Peyer's patch (tissue), 4 donors: ENCODE data around the gene TUBB4A. TPM values are rescaled to one million over a fixed set of nuclear protein-coding genes. Genes with fewer than 3 reads are reported as not detected.
"Not testable (repeated sequence)": the region's sequence is repeated elsewhere in the genome, so short reads cannot be mapped to it uniquely, and the experiment has no call there.

Source experiments
- DNase-seq, 3 donors: peaks; one replicate each; pipeline ENCODE4 v3.0.0-alpha.2; 2017 to 2019
- H3K27ac ChIP-seq, 4 donors: fragments of 200-600 bp; sonication (generic); one replicate each; pipeline ENCODE4 v1.5.1; 2016 to 2019
- H3K27me3 ChIP-seq, 2 donors: fragments of 200-600 bp; sonication (generic); one replicate each; pipeline ENCODE4 v1.5.1; 2019
- H3K36me3 ChIP-seq, 3 donors: fragments of 200-600 bp; sonication (generic); one replicate each; pipeline ENCODE4 v1.5.1; 2016 to 2019
- H3K4me1 ChIP-seq, 4 donors: fragments of 200-600 bp; sonication (generic); one replicate each; pipeline ENCODE4 v1.5.1; 2016 to 2019
- H3K4me3 ChIP-seq, 4 donors: fragments of 200-600 bp; sonication (generic); 1 replicate in 3 of 4; 2 replicates in 1 of 4; pipeline ENCODE4 v1.5.1; 2016 to 2019; ENCODE audit warnings: mild to moderate bottlenecking in 1 of 4
- H3K9me3 ChIP-seq, 4 donors: fragments of 200-600 bp; sonication (generic); one replicate each; pipeline ENCODE4 v1.5.1; 2016 to 2019; ENCODE audit warnings: mild to moderate bottlenecking in 1 of 4
- POLR2A ChIP-seq, 2 donors: fragments of 450-650 bp; IDR thresholded peaks; one replicate each; pipeline ENCODE4 v1.5.1; 2017; ENCODE audit warnings: antibody characterized with exemption in 2 of 2, mild to moderate bottlenecking in 2 of 2, moderate library complexity in 2 of 2
- total RNA-seq, 4 donors: library from RNA; depleted of rRNA; stranded (reverse); fragments of >200 nt; gene quantifications; one replicate each; pipeline ENCODE4 v1.1.0, GENCODE V29; 2016
- TF ChIP-seq, protein P1 (sequence below), 6 experiments: fragments of 450-650 bp in 4 of 6; fragments of 200-600 bp in 2 of 6; sonication (generic) in 1 of 6; IDR thresholded peaks; one replicate each; pipeline ENCODE4 v1.5.1; 2017 to 2019; ENCODE audit warnings: antibody characterized with exemption in 6 of 6, mild to moderate bottlenecking in 3 of 6, moderate library complexity in 1 of 6

The TUBB4A gene
- total RNA-seq, 4 donors from 2014 or later: 0.54 to 1.6 TPM; not detected in 2

DNA sequence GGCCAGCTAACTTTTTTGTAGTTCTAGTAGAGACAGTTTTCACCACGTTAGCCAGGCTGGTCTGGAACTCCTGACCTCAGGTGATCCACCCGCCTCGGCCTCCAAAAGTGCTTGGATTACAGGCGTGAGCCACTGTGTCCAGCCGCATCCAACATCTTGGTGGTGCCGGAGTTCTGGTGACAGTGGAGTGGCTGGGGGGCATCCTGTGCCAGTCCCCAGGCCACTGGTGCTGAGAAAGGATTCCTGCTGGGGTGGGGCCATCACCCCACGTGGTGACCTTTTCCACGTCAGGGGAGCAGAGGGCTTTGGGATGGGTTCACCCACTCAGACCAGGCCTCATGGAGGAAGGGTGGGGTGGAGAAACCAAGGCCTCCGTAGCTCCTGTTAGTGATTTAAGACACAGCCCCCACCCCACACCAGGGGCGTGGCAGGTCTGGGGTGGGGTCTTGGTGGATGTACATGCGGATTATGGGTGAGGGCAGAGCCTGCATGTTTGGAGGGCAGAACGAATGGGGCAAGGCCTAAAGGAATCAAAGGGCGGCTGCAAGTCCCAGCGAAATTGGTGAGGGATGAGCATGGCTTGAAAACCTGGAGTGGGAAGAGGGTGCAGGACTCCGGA lies 12.9 kb upstream of the TUBB4A start:
- Histone ChIP-seq H3K27me3 (no peaks in the 10 kb centered on the region), H3K4me3 (no peak overlapping the region), H3K9me3 (no peaks in the 10 kb centered on the region), H3K4me1 (peaks cover 0 to 12% (median 5%) of the 10 kb centered on the region in 4 donors), H3K36me3 (no peaks in the 10 kb centered on the region), H3K27ac (no peak overlapping the region)
- no peak for DNase-seq
- TF ChIP-seq, protein P1, sequence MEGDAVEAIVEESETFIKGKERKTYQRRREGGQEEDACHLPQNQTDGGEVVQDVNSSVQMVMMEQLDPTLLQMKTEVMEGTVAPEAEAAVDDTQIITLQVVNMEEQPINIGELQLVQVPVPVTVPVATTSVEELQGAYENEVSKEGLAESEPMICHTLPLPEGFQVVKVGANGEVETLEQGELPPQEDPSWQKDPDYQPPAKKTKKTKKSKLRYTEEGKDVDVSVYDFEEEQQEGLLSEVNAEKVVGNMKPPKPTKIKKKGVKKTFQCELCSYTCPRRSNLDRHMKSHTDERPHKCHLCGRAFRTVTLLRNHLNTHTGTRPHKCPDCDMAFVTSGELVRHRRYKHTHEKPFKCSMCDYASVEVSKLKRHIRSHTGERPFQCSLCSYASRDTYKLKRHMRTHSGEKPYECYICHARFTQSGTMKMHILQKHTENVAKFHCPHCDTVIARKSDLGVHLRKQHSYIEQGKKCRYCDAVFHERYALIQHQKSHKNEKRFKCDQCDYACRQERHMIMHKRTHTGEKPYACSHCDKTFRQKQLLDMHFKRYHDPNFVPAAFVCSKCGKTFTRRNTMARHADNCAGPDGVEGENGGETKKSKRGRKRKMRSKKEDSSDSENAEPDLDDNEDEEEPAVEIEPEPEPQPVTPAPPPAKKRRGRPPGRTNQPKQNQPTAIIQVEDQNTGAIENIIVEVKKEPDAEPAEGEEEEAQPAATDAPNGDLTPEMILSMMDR (IDR thresholded peaks at IDR 0.05): no peak
- TF ChIP-seq POLR2A (IDR thresholded peaks at IDR 0.05): no peak

DNA sequence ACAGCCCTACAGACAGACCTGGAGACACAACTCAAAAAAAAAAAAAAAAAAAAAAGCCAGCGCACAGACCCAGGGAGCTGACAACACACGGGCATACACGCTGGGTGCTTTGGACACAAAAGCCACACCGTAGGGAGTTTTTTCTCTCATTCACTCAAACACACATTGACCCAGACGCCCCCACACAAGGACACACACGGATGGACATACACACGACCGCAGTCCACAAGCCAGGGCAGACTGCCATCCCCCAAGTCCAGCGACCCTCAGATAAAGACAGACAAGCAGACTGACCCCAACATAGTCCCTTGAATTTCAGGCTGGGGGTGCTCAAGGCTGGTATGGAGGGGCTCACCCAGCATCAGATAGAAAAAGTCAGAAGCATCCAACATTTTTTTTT lies 12.0 kb upstream of the TUBB4A start:
- no peaks in the 10 kb centered on the region for H3K27me3 ChIP-seq
- H3K4me1 ChIP-seq: peaks cover 0 to 12% (median 5%) of the 10 kb centered on the region in 4 donors
- no peak for DNase-seq
- no peak for TF ChIP-seq POLR2A (IDR thresholded peaks at IDR 0.05)
- no peaks in the 10 kb centered on the region for H3K9me3 ChIP-seq
- H3K27ac ChIP-seq: no peak overlapping the region
- H3K36me3 ChIP-seq: no peaks in the 10 kb centered on the region
- H3K4me3 ChIP-seq: no peak overlapping the region

DNA sequence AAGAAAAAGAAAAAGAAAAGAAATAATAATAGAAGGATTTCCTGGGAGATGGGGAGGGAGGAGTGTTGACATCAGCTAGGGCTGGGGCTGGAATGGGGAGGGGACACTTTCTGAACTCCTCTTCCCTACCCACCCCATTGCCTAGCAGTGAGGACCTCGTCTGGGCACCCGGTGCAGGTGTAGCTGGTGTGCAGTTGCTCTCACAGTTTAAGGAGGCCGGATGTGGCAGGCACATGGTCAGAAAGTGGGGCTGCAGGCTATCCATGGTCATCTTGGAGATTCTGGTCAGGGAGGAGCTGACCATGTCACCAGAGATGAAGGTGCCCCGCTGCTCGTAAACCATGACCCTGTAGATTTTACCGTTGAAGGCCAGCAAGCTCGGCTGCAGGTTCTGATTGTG lies 8.5 kb upstream of the TUBB4A start:
- DNase-seq: no peak
- Histone ChIP-seq H3K27me3 (no peaks in the 10 kb centered on the region), H3K27ac (no peak overlapping the region), H3K4me1 (no peaks in the 10 kb centered on the region), H3K4me3 (no peak overlapping the region), H3K36me3 (no peaks in the 10 kb centered on the region), H3K9me3 (no peaks in the 10 kb centered on the region)
- TF ChIP-seq, protein P1 (IDR thresholded peaks at IDR 0.05): no peak
- TF ChIP-seq POLR2A (IDR thresholded peaks at IDR 0.05): no peak

DNA sequence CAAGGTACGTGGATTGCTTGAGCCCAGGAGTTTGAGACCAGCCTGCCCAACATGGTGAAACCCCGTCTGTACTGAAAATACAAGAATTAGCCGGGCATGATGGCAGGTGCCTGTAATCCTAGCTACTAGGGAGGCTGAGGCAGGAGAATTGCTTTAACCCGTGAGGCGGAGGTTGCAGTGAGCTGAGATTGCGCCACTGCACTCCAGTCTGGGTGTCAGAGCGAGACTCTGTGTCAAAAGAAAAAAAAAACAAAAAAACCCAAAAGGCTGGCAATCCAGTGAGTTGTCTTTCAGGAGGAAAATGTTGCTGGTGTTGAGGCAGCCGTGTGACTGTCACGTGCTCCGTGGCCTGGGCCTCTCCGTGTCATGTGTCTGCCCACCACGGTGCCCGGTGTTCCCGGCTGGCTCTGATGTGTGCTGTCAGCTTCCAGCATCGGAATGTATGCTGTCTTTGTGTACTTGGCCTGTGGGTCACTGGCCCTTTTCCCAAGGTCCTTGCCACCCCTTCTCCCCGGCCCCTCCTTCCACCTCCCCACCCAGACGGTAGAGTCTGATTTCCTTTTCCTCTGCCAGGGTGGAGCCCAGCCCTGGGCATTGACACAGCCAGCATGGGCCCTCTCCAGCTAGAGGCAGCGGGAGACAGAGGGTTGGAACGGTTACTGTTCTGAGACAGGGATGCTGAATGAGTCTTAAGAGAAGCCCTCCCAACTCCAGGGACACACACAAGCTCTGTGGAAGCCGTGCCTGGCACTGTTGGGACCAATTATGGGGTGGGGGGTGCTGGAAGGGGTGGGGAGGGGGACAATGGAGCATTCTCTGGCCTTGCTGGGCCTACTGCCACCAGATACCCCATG lies 7.2 kb upstream of the TUBB4A start:
- Histone ChIP-seq H3K9me3 (no peaks in the 10 kb centered on the region), H3K27ac (no peak overlapping the region), H3K27me3 (no peaks in the 10 kb centered on the region), H3K4me3 (no peak overlapping the region), H3K4me1 (no peaks in the 10 kb centered on the region), H3K36me3 (no peaks in the 10 kb centered on the region)
- TF ChIP-seq POLR2A (IDR thresholded peaks at IDR 0.05): no peak
- TF ChIP-seq, protein P1 (IDR thresholded peaks at IDR 0.05): no peak
- DNase-seq: no peak

DNA sequence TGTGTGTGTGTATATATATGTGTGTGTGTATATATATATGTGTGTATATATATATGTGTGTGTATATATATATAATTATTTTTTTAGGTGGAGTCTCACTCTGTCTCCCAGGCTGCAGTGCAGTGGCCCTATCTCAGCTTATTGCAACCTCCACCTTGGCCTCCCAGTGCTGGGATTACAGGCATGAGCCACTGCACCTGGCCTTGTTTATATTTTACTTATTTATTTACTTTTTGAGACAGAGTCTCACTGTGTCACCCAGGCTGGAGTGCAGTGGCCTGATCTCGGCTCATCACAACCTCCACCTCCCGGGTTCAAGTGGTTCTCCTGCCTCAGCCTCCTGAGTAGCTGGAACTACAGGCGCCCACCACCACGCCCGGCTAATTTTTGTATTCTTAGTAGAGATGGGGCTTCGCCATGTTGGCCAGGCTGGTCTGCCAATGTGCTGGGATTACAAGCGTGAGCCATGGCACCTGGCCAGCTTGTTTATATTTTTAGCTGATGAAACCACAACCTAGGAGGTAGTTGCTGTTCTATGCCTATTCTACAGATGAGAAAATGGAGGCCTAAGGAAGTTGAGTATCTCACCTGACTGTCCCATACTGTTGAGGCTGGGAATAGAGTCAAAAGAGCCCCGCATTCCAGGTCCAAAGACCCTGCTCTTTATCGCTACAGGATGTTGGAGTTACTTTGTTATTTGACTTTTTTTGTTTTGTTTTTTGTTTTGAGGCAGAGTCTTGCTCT lies 6.1 kb upstream of the TUBB4A start:
- not testable (repeated sequence) for H3K4me3 ChIP-seq, H3K27ac ChIP-seq, DNase-seq, H3K4me1 ChIP-seq, H3K36me3 ChIP-seq, H3K27me3 ChIP-seq, H3K9me3 ChIP-seq

DNA sequence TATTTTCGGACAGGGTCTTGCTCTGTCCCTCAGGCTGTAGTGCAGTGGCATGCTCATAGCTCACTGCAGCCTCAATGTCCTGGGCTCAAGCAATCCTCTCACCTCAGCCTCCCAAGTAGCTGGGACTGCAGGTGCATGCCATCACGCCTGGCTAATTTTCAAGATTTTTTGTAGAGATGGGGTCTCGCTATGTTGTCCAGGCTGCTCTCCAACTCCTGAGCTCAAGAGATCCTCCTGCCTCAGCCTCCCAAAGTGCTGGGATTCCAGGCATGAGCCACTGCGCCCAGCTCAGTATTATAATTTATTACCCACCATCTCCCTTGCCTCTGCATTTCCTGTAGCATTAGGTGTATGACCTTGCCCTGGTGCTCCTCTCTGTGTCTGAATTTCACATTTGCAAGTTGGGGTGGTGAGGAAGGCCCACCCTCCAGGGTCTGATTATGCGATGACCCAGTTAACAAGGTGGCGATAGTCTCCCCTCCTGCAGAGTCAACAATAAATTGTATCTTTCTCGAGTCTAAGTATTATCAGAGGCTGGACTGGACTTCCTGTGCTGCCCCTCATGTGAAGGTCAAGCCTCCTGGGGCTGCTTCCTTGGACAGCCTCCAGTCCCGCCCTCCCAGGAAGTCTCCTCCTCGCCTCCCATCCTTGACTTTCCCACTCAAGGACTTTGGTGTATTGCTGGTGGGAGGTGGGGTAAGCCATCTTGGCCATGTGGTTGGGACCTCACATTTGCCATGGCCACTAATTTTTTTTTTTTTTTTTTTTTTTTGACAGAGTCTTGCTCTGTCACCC lies 1.5 kb upstream of the TUBB4A start:
- DNase-seq: no peak
- Histone ChIP-seq H3K27ac (no peak overlapping the region), H3K9me3 (no peaks in the 10 kb centered on the region), H3K27me3 (peaks cover 0 to 15% of the 10 kb centered on the region in 2 donors), H3K36me3 (no peaks in the 10 kb centered on the region), H3K4me1 (peaks cover 0 to 13% (median 6%) of the 10 kb centered on the region in 4 donors), H3K4me3 (no peak overlapping the region)
- TF ChIP-seq, protein P1 (IDR thresholded peaks at IDR 0.05): no peak
- no peak for TF ChIP-seq POLR2A (IDR thresholded peaks at IDR 0.05)
